GM23248 (cell line): ENCODE measurements around the gene MRGPRG. TPM values are rescaled to one million over a fixed set of nuclear protein-coding genes. Genes with fewer than 3 reads are reported as not detected.

Source experiments
- DNase-seq: peaks from one replicate; pipeline ENCODE4 v3.0.0-alpha.2; 2015
- H2AFZ ChIP-seq: fragments of 200-600 bp; sonication (generic); 2 replicates; pipeline ENCODE4 v1.6.1; 2016; ENCODE audit warnings: antibody characterized with exemption
- H3F3A ChIP-seq: fragments of 200-600 bp; sonication (generic); 2 replicates; pipeline ENCODE4 v1.6.1; 2016; ENCODE audit warnings: mild to moderate bottlenecking, antibody characterized with exemption, mixed run types; ENCODE audit not compliant: insufficient read depth
- H3K27ac ChIP-seq: fragments of 200-600 bp; sonication (generic); 2 replicates; pipeline ENCODE4 v1.5.1; 2016; ENCODE audit warnings: mild to moderate bottlenecking
- H3K27me3 ChIP-seq: fragments of 200-600 bp; sonication (generic); replicated peaks from 2 replicates; pipeline ENCODE4 v1.6.1; 2016; ENCODE audit warnings: mild to moderate bottlenecking; ENCODE audit not compliant: insufficient read depth
- H3K36me3 ChIP-seq: fragments of 200-600 bp; sonication (generic); 2 replicates; pipeline ENCODE4 v1.6.1; 2016; ENCODE audit warnings: low read depth, mild to moderate bottlenecking
- H3K4me1 ChIP-seq: fragments of 200-600 bp; sonication (generic); 2 replicates; pipeline ENCODE4 v1.6.1; 2016; ENCODE audit warnings: mild to moderate bottlenecking; ENCODE audit not compliant: insufficient read depth
- H3K4me2 ChIP-seq: fragments of 200-600 bp; sonication (generic); one replicate; pipeline ENCODE4 v1.6.1; 2016; ENCODE audit warnings: mild to moderate bottlenecking; ENCODE audit not compliant: unreplicated experiment
- H3K4me3 ChIP-seq: fragments of 200-600 bp; sonication (generic); 2 replicates; pipeline ENCODE4 v1.5.1; 2016; ENCODE audit warnings: mild to moderate bottlenecking
- H3K79me2 ChIP-seq: fragments of 200-600 bp; sonication (generic); 2 replicates; pipeline ENCODE4 v1.6.1; 2016; ENCODE audit warnings: mild to moderate bottlenecking; ENCODE audit not compliant: insufficient read depth
- H3K9ac ChIP-seq: fragments of 200-600 bp; sonication (generic); 2 replicates; pipeline ENCODE4 v1.6.1; 2016; ENCODE audit warnings: mild to moderate bottlenecking
- H3K9me2 ChIP-seq: fragments of 200-600 bp; sonication (generic); 2 replicates; pipeline ENCODE4 v1.6.1; 2016; ENCODE audit warnings: mixed run types, mild to moderate bottlenecking, moderate library complexity; ENCODE audit not compliant: insufficient read depth
- H3K9me3 ChIP-seq: fragments of 200-600 bp; sonication (generic); one replicate; pipeline ENCODE4 v1.6.1; 2017; ENCODE audit warnings: low read depth
- H4K20me1 ChIP-seq: fragments of 200-600 bp; sonication (generic); 2 replicates; pipeline ENCODE4 v1.6.0; 2016; ENCODE audit not compliant: insufficient read depth
- EZH2 ChIP-seq: fragments of 200-600 bp; sonication (generic); IDR thresholded peaks from 2 replicates; pipeline ENCODE4 v1.6.1; 2018; ENCODE audit warnings: antibody characterized with exemption, mild to moderate bottlenecking; ENCODE audit not compliant: insufficient read depth, poor library complexity, severe bottlenecking
- EZH2phosphoT487 ChIP-seq: fragments of 200-600 bp; sonication (generic); IDR thresholded peaks from 2 replicates; pipeline ENCODE4 v1.6.1; 2018; ENCODE audit warnings: antibody characterized with exemption, moderate library complexity, mild to moderate bottlenecking, low read depth; ENCODE audit not compliant: insufficient read depth
- WGBS, 2 experiments: methylation state at CpG; one replicate each; pipeline ENCODE4 v1.1.6; 2015 to 2017; ENCODE audit warnings: low lambda C conversion rate in 2 of 2, low coverage in 1 of 2; ENCODE audit errors: missing lambda C conversion rate in 2 of 2; 5-methylcytosine and 5-hydroxymethylcytosine counted together
- in situ Hi-C: fragments of 300-500 bp; cut with MboI; formaldehyde crosslinking; loops from 2 replicates; pipeline ENCODE4 v1.15.0; 2020
- polyA plus RNA-seq: library from polyadenylated mRNA; unstranded; fragments of >200 nt; fragmentation: Nextera tagmentation; extraction: Ambion mirVana; gene quantifications from 2 replicates; pipeline ENCODE4 v1.2.1, GENCODE V29; 2016
- total RNA-seq: library from RNA; depleted of rRNA; stranded (reverse); fragments of >200 nt; shearing (Covaris generic); gene quantifications from 2 replicates; pipeline ENCODE4 v1.2.3, GENCODE V29; 2014

Gene MRGPRG
- total and polyA plus RNA-seq, 2 experiments from 2014 or later = not detected

- Histone ChIP-seq H3K79me2 (no peaks in the 10 kb centered on the region), H3K9me2 (no peaks in the 10 kb centered on the region), H3K27ac (no peak within 1 kb of the TSS), H3K9me3 (no peaks in the 10 kb centered on the region), H3K4me2 (peak within 1 kb of the TSS; percentile 18), H4K20me1 (no peaks in the 10 kb centered on the region), H3K9ac (no peak within 1 kb of the TSS), H3K4me3 (0 out of 2 replicates have a peak within 1 kb of the TSS, but pooled peaks have one; percentile 16), H3F3A (no peaks in the 10 kb centered on the region), H2AFZ (peak within 1 kb of the TSS; percentile 56), H3K36me3 (no peaks in the 10 kb centered on the region), H3K4me1 (0 out of 2 replicates have a peak, but pooled peaks cover 6% of the 10 kb centered on the region), H3K27me3 (peaks cover 50% of the 10 kb centered on the region)
- 5 to 12% methylated on average over 37 to 39 of the region's 39 CpGs for WGBS, 2 experiments
- DNase-seq = peak; percentile 58
- TF ChIP-seq EZH2phosphoT487 (no peak), EZH2 (no peak)
- in situ Hi-C loops = no loop called here
These were observed 13.5 kb upstream of the MRGPRG start, which contains the start of gene MRGPRE for GRCh38 chr11:3231851-3232744. TSS of gene MRGPRE (minus strand) at chr11:3232417. CDS start at chr11:3228799, 3,618 bp downstream.

- no peak for DNase-seq
- no peaks in the 10 kb centered on the region for H3K36me3 ChIP-seq
- WGBS, 2 experiments = 35 to 39% methylated on average over 3 to 6 of the region's 6 CpGs
- H3K4me1 ChIP-seq = 0 out of 2 replicates have a peak, but pooled peaks cover 6% of the 10 kb centered on the region
- H3K9me2 ChIP-seq = no peaks in the 10 kb centered on the region
- TF ChIP-seq EZH2phosphoT487 (no peak), EZH2 (no peak)
- H4K20me1 ChIP-seq = no peaks in the 10 kb centered on the region
- H3K4me2 ChIP-seq = no peak overlapping the region
- H3K4me3 ChIP-seq = no peak overlapping the region
- no peaks in the 10 kb centered on the region for H3K9me3 ChIP-seq
- H3F3A ChIP-seq = no peaks in the 10 kb centered on the region
- H3K9ac ChIP-seq = no peak overlapping the region
- no peaks in the 10 kb centered on the region for H3K79me2 ChIP-seq
- H3K27me3 ChIP-seq = peaks cover 44% of the 10 kb centered on the region
- H2AFZ ChIP-seq = no peak overlapping the region
- in situ Hi-C loops = no loop called here
- no peak overlapping the region for H3K27ac ChIP-seq
These were observed 12.9 kb upstream of the MRGPRG start for GRCh38 chr11:3231550-3231850.

GRCh38 chr11:3230636-3231549 lies 12.3 kb upstream of the MRGPRG start:
- WGBS, 2 experiments = 81 to 84% methylated on average over 10 to 12 of the region's 12 CpGs
- Histone ChIP-seq H3K4me1 (0 out of 2 replicates have a peak, but pooled peaks cover 6% of the 10 kb centered on the region), H3K9me2 (no peaks in the 10 kb centered on the region), H3K4me2 (no peak overlapping the region), H2AFZ (no peak overlapping the region), H3K4me3 (no peak overlapping the region), H3K79me2 (no peaks in the 10 kb centered on the region), H3K9ac (no peak overlapping the region), H3K9me3 (no peaks in the 10 kb centered on the region), H3F3A (no peaks in the 10 kb centered on the region), H4K20me1 (no peaks in the 10 kb centered on the region), H3K27ac (no peak overlapping the region), H3K36me3 (no peaks in the 10 kb centered on the region), H3K27me3 (peaks cover 37% of the 10 kb centered on the region)
- in situ Hi-C loops = no loop called here
- no peak for DNase-seq
- TF ChIP-seq EZH2phosphoT487 (no peak), EZH2 (no peak)
